GM23248 (cell line): Measurements from ENCODE around the gene RIOK2. TPM values are rescaled to one million over a fixed set of nuclear protein-coding genes. Genes with fewer than 3 reads are reported as not detected.

Source experiments
- DNase-seq: peaks from one replicate; pipeline ENCODE4 v3.0.0-alpha.2; 2015
- H2AFZ ChIP-seq: fragments of 200-600 bp; sonication (generic); 2 replicates; pipeline ENCODE4 v1.6.1; 2016; ENCODE audit warnings: antibody characterized with exemption
- H3F3A ChIP-seq: fragments of 200-600 bp; sonication (generic); 2 replicates; pipeline ENCODE4 v1.6.1; 2016; ENCODE audit warnings: mild to moderate bottlenecking, antibody characterized with exemption, mixed run types; ENCODE audit not compliant: insufficient read depth
- H3K27ac ChIP-seq: fragments of 200-600 bp; sonication (generic); 2 replicates; pipeline ENCODE4 v1.5.1; 2016; ENCODE audit warnings: mild to moderate bottlenecking
- H3K27me3 ChIP-seq: fragments of 200-600 bp; sonication (generic); replicated peaks from 2 replicates; pipeline ENCODE4 v1.6.1; 2016; ENCODE audit warnings: mild to moderate bottlenecking; ENCODE audit not compliant: insufficient read depth
- H3K36me3 ChIP-seq: fragments of 200-600 bp; sonication (generic); 2 replicates; pipeline ENCODE4 v1.6.1; 2016; ENCODE audit warnings: low read depth, mild to moderate bottlenecking
- H3K4me1 ChIP-seq: fragments of 200-600 bp; sonication (generic); 2 replicates; pipeline ENCODE4 v1.6.1; 2016; ENCODE audit warnings: mild to moderate bottlenecking; ENCODE audit not compliant: insufficient read depth
- H3K4me2 ChIP-seq: fragments of 200-600 bp; sonication (generic); one replicate; pipeline ENCODE4 v1.6.1; 2016; ENCODE audit warnings: mild to moderate bottlenecking; ENCODE audit not compliant: unreplicated experiment
- H3K4me3 ChIP-seq: fragments of 200-600 bp; sonication (generic); 2 replicates; pipeline ENCODE4 v1.5.1; 2016; ENCODE audit warnings: mild to moderate bottlenecking
- H3K79me2 ChIP-seq: fragments of 200-600 bp; sonication (generic); 2 replicates; pipeline ENCODE4 v1.6.1; 2016; ENCODE audit warnings: mild to moderate bottlenecking; ENCODE audit not compliant: insufficient read depth
- H3K9ac ChIP-seq: fragments of 200-600 bp; sonication (generic); 2 replicates; pipeline ENCODE4 v1.6.1; 2016; ENCODE audit warnings: mild to moderate bottlenecking
- H3K9me2 ChIP-seq: fragments of 200-600 bp; sonication (generic); 2 replicates; pipeline ENCODE4 v1.6.1; 2016; ENCODE audit warnings: mixed run types, mild to moderate bottlenecking, moderate library complexity; ENCODE audit not compliant: insufficient read depth
- H3K9me3 ChIP-seq: fragments of 200-600 bp; sonication (generic); one replicate; pipeline ENCODE4 v1.6.1; 2017; ENCODE audit warnings: low read depth
- H4K20me1 ChIP-seq: fragments of 200-600 bp; sonication (generic); 2 replicates; pipeline ENCODE4 v1.6.0; 2016; ENCODE audit not compliant: insufficient read depth
- EZH2 ChIP-seq: fragments of 200-600 bp; sonication (generic); IDR thresholded peaks from 2 replicates; pipeline ENCODE4 v1.6.1; 2018; ENCODE audit warnings: antibody characterized with exemption, mild to moderate bottlenecking; ENCODE audit not compliant: insufficient read depth, poor library complexity, severe bottlenecking
- EZH2phosphoT487 ChIP-seq: fragments of 200-600 bp; sonication (generic); IDR thresholded peaks from 2 replicates; pipeline ENCODE4 v1.6.1; 2018; ENCODE audit warnings: antibody characterized with exemption, moderate library complexity, mild to moderate bottlenecking, low read depth; ENCODE audit not compliant: insufficient read depth
- WGBS, 2 experiments: methylation state at CpG; one replicate each; pipeline ENCODE4 v1.1.6; 2015 to 2017; ENCODE audit warnings: low lambda C conversion rate in 2 of 2, low coverage in 1 of 2; ENCODE audit errors: missing lambda C conversion rate in 2 of 2; 5-methylcytosine and 5-hydroxymethylcytosine counted together
- in situ Hi-C: fragments of 300-500 bp; cut with MboI; formaldehyde crosslinking; loops from 2 replicates; pipeline ENCODE4 v1.15.0; 2020
- polyA plus RNA-seq: library from polyadenylated mRNA; unstranded; fragments of >200 nt; fragmentation: Nextera tagmentation; extraction: Ambion mirVana; gene quantifications from 2 replicates; pipeline ENCODE4 v1.2.1, GENCODE V29; 2016
- total RNA-seq: library from RNA; depleted of rRNA; stranded (reverse); fragments of >200 nt; shearing (Covaris generic); gene quantifications from 2 replicates; pipeline ENCODE4 v1.2.3, GENCODE V29; 2014

The RIOK2 gene
- total and polyA plus RNA-seq, 2 experiments from 2014 or later, result 35.5 to 55.6 TPM

DNA sequence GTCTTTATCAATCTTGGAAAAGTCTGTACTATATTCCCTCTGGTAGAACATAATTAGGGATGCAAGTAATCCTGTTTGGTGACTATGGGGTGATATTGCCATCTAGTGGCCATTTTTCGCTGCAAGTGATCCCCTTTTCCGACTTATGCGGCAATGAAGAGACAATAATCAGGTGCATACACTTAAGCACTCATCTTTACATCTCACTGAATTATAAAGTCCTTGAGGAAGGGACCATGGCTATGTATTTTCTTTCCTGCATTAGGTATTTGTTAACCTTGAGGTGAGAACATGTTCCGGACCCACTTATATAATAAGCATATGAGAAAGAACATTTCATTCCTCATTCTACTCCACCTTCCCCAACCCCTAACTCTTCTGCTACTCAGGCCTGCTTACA, 21.0 kb downstream of the RIOK2 start:
- H4K20me1 ChIP-seq, result no peaks in the 10 kb centered on the region
- H3F3A ChIP-seq, result peaks cover 30% of the 10 kb centered on the region
- peaks cover 3% of the 10 kb centered on the region for H3K9me3 ChIP-seq
- WGBS, 2 experiments, result 22 to 26% methylated on average over 4 of the region's 4 CpGs
- H3K27ac ChIP-seq, result no peak overlapping the region
- H3K4me3 ChIP-seq, result no peak overlapping the region
- no peak overlapping the region for H3K9ac ChIP-seq
- peak; percentile 72 for DNase-seq
- H3K4me2 ChIP-seq, result no peak overlapping the region
- H3K36me3 ChIP-seq, result peaks cover 58% of the 10 kb centered on the region
- H3K9me2 ChIP-seq, result no peaks in the 10 kb centered on the region
- H3K4me1 ChIP-seq, result peaks cover 19% of the 10 kb centered on the region
- H3K27me3 ChIP-seq, result no peaks in the 10 kb centered on the region
- TF ChIP-seq EZH2phosphoT487 (no peak), EZH2 (no peak)
- in situ Hi-C loops, result loop anchor here (10.0 kb wide), 1 partner anchor 287 kb away; the partner anchor contains the start of gene ERAP2
- H2AFZ ChIP-seq, result no peak overlapping the region
- peaks cover 7% of the 10 kb centered on the region; the same call in 1 of the 2 replicates for H3K79me2 ChIP-seq

DNA sequence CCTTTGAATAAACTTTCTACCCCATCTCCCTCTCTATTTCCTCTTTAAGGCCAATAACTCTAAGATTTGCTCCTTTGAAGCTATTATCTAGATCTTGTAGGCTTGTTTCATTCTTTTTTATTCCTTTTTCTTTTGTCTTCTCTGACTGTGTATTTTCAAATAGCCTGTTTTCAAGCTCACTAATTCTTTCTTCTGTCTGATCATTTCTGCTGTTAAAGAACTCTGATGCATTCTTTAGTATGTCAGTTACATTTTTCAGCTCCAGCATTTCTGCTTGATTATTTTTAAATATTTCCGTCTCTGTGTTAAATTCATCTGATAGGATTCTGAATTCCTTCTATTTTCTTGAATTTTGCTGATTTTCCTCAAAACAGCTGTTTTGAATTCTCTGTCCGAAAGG, 25.4 kb downstream of the RIOK2 start:
- Histone ChIP-seq H3F3A (no peaks in the 10 kb centered on the region; the same call in 1 of the 2 replicates), H3K9ac (no peak overlapping the region), H3K36me3 (peaks cover 23% of the 10 kb centered on the region), H4K20me1 (no peaks in the 10 kb centered on the region), H3K27me3 (no peaks in the 10 kb centered on the region), H3K4me1 (no peaks in the 10 kb centered on the region), H3K79me2 (no peaks in the 10 kb centered on the region), H3K4me3 (no peak overlapping the region), H3K4me2 (no peak overlapping the region), H3K27ac (no peak overlapping the region), H3K9me2 (no peaks in the 10 kb centered on the region), H3K9me3 (peaks cover 6% of the 10 kb centered on the region), H2AFZ (no peak overlapping the region)
- in situ Hi-C loops, result no loop called here
- TF ChIP-seq EZH2phosphoT487 (no peak), EZH2 (no peak)
- WGBS, 2 experiments, result 94 to 97% methylated on average over 2 of the region's 2 CpGs
- no peak for DNase-seq

DNA sequence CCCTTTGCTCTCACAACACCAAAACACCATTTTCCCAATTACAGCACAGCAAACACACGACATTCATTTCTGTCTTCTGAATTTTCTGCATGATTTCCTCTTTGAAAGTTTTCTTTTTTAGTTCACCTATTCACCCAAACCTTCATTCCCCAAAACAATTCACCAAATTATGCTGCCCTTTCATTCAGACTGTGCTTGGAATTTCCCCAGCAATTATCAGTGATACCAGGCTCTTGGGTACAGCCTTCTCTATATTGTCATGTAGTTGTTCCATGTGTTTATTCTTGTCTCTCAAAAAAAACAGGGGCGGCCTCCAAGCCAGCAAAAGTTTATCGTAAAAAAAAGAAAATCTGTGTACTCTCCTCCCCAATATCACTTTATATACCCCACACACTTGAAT, 31.7 kb downstream of the RIOK2 start:
- Histone ChIP-seq H4K20me1 (no peaks in the 10 kb centered on the region), H3K79me2 (no peaks in the 10 kb centered on the region), H3K9ac (no peak overlapping the region), H3F3A (no peaks in the 10 kb centered on the region), H3K4me2 (no peak overlapping the region), H3K36me3 (no peaks in the 10 kb centered on the region), H2AFZ (no peak overlapping the region), H3K4me3 (no peak overlapping the region), H3K4me1 (no peaks in the 10 kb centered on the region), H3K27me3 (no peaks in the 10 kb centered on the region), H3K9me2 (no peaks in the 10 kb centered on the region), H3K9me3 (no peaks in the 10 kb centered on the region), H3K27ac (no peak overlapping the region)
- TF ChIP-seq EZH2, result no peak
- no peak for TF ChIP-seq EZH2phosphoT487
- WGBS, 2 experiments, result 92% methylated on average over 3 of the region's 3 CpGs
- in situ Hi-C loops, result no loop called here
- DNase-seq, result no peak

DNA sequence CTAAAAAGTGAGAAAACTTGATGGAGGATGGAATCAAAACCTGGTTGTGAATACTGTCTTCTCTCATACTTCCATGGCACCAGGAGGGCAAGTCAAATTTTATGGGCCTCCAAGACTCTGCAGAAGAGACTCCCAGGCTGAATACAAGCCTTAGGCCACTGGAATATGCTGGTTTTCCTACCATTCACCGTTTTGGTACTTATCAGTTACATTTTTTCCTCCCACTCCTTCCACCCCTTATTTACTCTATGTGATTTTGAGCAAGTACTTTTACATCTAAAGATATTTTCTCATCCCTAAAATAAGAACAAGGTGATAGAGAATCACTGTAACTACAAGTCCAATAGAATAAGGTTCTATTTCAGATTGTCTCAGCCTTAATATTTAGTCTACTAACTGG, 32.6 kb downstream of the RIOK2 start:
- Histone ChIP-seq H3K4me3 (no peak overlapping the region), H3F3A (no peaks in the 10 kb centered on the region), H2AFZ (no peak overlapping the region), H3K9ac (no peak overlapping the region), H3K36me3 (no peaks in the 10 kb centered on the region), H3K79me2 (no peaks in the 10 kb centered on the region), H3K4me2 (no peak overlapping the region), H3K9me2 (no peaks in the 10 kb centered on the region), H3K9me3 (no peaks in the 10 kb centered on the region), H4K20me1 (no peaks in the 10 kb centered on the region), H3K27me3 (no peaks in the 10 kb centered on the region), H3K4me1 (no peaks in the 10 kb centered on the region), H3K27ac (no peak overlapping the region)
- in situ Hi-C loops, result no loop called here
- 18 to 28% methylated on average over 1 of the region's 1 CpG for WGBS, 2 experiments
- no peak for DNase-seq
- no peak for TF ChIP-seq EZH2phosphoT487
- TF ChIP-seq EZH2, result no peak

DNA sequence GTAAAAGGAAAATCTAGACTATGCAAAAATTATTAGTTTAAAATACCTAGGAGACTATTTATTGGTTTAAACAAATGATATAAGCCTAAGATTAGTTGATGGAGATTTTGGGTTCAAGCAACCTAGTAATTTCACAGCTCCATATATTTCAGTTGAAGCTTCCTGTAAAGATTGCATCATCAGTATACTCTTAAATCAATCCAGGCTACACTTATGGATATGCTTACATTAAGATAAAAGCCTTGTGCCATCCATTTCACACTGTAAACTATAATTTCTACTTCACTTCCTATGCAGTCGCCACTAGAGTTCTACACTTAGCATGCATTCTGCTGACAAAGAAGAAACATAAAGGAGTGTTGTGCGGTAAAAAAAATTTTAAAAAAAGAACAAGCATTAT, 33.3 kb downstream of the RIOK2 start:
- Histone ChIP-seq H3K27me3 (no peaks in the 10 kb centered on the region), H3K79me2 (no peaks in the 10 kb centered on the region)
- WGBS, 2 experiments, result 94 to 97% methylated on average over 2 of the region's 2 CpGs

More for the DNA sequence above, 33.3 kb downstream of the RIOK2 start:
- Histone ChIP-seq H3K4me3 (no peak overlapping the region), H3K9ac (no peak overlapping the region), H3K36me3 (no peaks in the 10 kb centered on the region), H4K20me1 (no peaks in the 10 kb centered on the region), H3F3A (no peaks in the 10 kb centered on the region), H3K9me2 (no peaks in the 10 kb centered on the region), H3K4me2 (no peak overlapping the region), H2AFZ (no peak overlapping the region), H3K27ac (no peak overlapping the region), H3K4me1 (no peaks in the 10 kb centered on the region), H3K9me3 (no peaks in the 10 kb centered on the region)
- in situ Hi-C loops, result loop anchor here (25.0 kb wide), 1 partner anchor 537 kb away; no protein-coding TSS in a partner anchor
- no peak for TF ChIP-seq EZH2phosphoT487
- no peak for TF ChIP-seq EZH2
- no peak for DNase-seq
